Lower leg skin (tissue), 4 donors: ENCODE results near the gene PCSK6. TPM values are rescaled to one million over a fixed set of nuclear protein-coding genes. Genes with fewer than 3 reads are reported as not detected.

Experiments
- DNase-seq, 2 donors: peaks; one replicate each; pipeline ENCODE4 v3.0.0-alpha.2; 2019; ENCODE audit warnings: low spot score in 2 of 2
- H3K4me3 ChIP-seq: fragments of 200-600 bp; sonication (generic); 2 replicates; pipeline ENCODE4 v1.5.1; 2017; ENCODE audit warnings: mild to moderate bottlenecking, low read depth; ENCODE audit not compliant: poor library complexity, severe bottlenecking
- POLR2A ChIP-seq, 2 donors: fragments of 450-650 bp; IDR thresholded peaks; one replicate each; pipeline ENCODE4 v1.6.1; 2016 to 2017; ENCODE audit warnings: antibody characterized with exemption in 2 of 2, mild to moderate bottlenecking in 1 of 2, moderate library complexity in 1 of 2
- WGBS, 2 donors: methylation state at CpG; one replicate each; pipeline ENCODE4 v1.1.5; 2018; 5-methylcytosine and 5-hydroxymethylcytosine counted together
- intact Hi-C: fragments of 100-400 bp; cut with DNase I; formaldehyde crosslinking; loops from one replicate; pipeline ENCODE4 v1.15.0; 2023; ENCODE audit warnings: low total_unique reads
- total RNA-seq, 4 donors: library from RNA; depleted of rRNA; stranded (reverse); fragments of >200 nt; gene quantifications; one replicate each; pipeline ENCODE4 v1.1.0, GENCODE V29; 2016
- TF ChIP-seq, protein P1 (sequence below), 3 donors: fragments of 450-650 bp; IDR thresholded peaks; one replicate each; pipeline ENCODE4 v1.5.1; 2016; ENCODE audit warnings: antibody characterized with exemption in 3 of 3, mild to moderate bottlenecking in 3 of 3, moderate library complexity in 2 of 3

Gene PCSK6
- total RNA-seq, 4 donors from 2014 or later = 20.1 to 45.4 (median 30.4) TPM

GRCh38 chr15:101432982-101433381, 56.5 kb downstream of the PCSK6 start:
- DNase-seq = peak in 1 of 2 donors; percentile 57
- H3K4me3 ChIP-seq = no peak overlapping the region
- intact Hi-C loops = no loop called here
- TF ChIP-seq, protein P1, sequence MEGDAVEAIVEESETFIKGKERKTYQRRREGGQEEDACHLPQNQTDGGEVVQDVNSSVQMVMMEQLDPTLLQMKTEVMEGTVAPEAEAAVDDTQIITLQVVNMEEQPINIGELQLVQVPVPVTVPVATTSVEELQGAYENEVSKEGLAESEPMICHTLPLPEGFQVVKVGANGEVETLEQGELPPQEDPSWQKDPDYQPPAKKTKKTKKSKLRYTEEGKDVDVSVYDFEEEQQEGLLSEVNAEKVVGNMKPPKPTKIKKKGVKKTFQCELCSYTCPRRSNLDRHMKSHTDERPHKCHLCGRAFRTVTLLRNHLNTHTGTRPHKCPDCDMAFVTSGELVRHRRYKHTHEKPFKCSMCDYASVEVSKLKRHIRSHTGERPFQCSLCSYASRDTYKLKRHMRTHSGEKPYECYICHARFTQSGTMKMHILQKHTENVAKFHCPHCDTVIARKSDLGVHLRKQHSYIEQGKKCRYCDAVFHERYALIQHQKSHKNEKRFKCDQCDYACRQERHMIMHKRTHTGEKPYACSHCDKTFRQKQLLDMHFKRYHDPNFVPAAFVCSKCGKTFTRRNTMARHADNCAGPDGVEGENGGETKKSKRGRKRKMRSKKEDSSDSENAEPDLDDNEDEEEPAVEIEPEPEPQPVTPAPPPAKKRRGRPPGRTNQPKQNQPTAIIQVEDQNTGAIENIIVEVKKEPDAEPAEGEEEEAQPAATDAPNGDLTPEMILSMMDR (IDR thresholded peaks at IDR 0.05) = no peak
- no peak for TF ChIP-seq POLR2A (IDR thresholded peaks at IDR 0.05)
- WGBS, 2 donors = 69 to 81% methylated on average over 3 of the region's 3 CpGs

DNA sequence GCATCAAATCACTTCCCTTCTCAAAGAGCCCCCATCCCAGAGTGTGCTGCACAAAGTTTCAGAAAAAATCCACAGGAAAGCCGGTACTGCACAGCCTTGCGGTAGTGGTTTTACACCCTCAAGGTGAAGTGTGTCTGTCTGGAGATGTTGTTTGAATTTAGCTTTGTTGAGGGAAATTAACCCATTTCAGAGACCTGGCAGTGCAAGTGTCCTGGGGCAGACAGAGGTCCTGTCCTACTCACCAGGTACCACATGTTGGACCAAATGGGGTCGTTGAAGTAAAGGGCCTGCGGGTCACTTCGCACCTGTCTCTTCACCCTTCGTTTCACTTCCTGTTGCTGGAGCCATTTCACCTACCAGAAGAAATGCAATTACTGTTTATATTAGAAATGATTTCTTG, 57.8 kb downstream of the PCSK6 start:
- no peak for TF ChIP-seq POLR2A (IDR thresholded peaks at IDR 0.05)
- TF ChIP-seq, protein P1 (IDR thresholded peaks at IDR 0.05) = no peak
- no peak for DNase-seq
- WGBS, 2 donors = 87 to 91% methylated on average over 6 of the region's 6 CpGs

DNA sequence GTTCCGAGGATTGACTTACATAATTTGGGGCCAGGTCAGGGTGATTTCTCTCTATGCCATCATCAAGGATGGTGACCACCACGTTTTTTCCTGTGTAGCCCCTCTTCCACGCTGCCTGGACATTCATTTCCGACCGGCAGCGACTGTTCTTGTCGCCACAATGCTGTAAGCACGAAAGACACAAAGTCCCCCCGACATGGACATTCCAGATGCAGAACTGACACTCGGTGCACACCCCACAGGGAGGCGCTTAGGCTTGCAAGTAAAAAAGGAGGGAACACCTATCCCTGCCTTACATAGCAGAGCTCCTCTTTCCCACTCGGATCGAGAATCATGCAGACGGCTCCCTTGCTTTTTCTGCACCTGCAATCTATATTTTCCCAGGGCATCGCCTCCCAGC, 58.2 kb downstream of the PCSK6 start:
- peak in 1 of 2 donors; percentile 66 for DNase-seq
- intact Hi-C loops = no loop called here
- no peak overlapping the region for H3K4me3 ChIP-seq
- 77 to 78% methylated on average over 15 of the region's 15 CpGs for WGBS, 2 donors
- TF ChIP-seq, protein P1 (IDR thresholded peaks at IDR 0.05) = no peak
- TF ChIP-seq POLR2A (IDR thresholded peaks at IDR 0.05) = no peak

More for the DNA sequence above, 57.8 kb downstream of the PCSK6 start:
- H3K4me3 ChIP-seq = no peak overlapping the region
- intact Hi-C loops = no loop called here

DNA sequence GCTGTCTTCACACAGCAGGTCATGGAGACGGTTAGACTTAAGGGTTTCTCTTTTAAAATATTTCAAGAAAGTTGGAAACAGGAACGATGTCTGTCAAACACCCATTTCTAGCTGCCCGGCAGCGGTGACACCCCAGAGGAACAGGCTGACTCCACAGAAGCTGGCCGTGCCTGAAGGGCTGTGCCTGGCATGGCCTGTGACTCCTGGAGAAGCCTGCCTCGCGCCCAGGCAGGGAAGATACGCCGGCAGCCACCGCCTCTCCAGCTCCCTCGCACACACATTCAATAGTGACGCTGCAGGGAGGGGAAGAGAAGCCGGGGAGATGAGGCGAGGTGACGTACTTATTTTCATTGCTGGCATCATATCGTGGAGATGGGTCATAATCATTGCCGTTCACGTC, 59.9 kb downstream of the PCSK6 start:
- no peak overlapping the region for H3K4me3 ChIP-seq
- 91 to 92% methylated on average over 17 to 18 of the region's 18 CpGs for WGBS, 2 donors
- peak in 1 of 2 donors; percentile 50 for DNase-seq
- intact Hi-C loops = no loop called here
- no peak for TF ChIP-seq POLR2A (IDR thresholded peaks at IDR 0.05)
- TF ChIP-seq, protein P1 (IDR thresholded peaks at IDR 0.05) = no peak

DNA sequence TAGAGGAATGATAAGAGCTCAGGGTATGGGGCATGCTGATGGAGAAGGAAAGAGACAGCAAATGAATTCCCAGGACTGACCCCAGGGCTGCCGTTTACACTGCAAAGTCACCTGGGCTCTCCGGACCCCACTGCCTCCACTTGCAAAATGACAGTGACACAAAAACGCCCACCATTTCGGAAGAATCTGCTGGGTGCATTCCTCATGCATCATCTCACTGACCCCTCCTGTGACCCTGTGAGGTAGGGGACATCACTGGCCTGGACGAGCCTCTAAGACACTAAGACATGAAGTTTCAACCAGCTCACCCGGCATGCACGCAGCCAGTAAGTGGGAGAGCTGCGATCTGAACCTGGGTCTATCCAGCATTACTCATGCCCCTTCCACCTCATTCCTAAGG, 60.3 kb downstream of the PCSK6 start:
- peak in 1 of 2 donors; percentile 67 for DNase-seq
- WGBS, 2 donors = 74 to 87% methylated on average over 8 of the region's 8 CpGs
- intact Hi-C loops = no loop called here
- no peak for TF ChIP-seq POLR2A (IDR thresholded peaks at IDR 0.05)
- H3K4me3 ChIP-seq = no peak overlapping the region

GRCh38 chr15:101428758-101429157, 60.7 kb downstream of the PCSK6 start:
- H3K4me3 ChIP-seq = no peak overlapping the region
- TF ChIP-seq, protein P1 (IDR thresholded peaks at IDR 0.05) = no peak
- no peak for TF ChIP-seq POLR2A (IDR thresholded peaks at IDR 0.05)
- intact Hi-C loops = no loop called here
- WGBS, 2 donors = 72 to 74% methylated on average over 12 of the region's 12 CpGs
- DNase-seq = peak in 1 of 2 donors; percentile 66
